Breast epithelium (tissue), 4 donors: Measurements from ENCODE around the gene CUL3. TPM values are rescaled to one million over a fixed set of nuclear protein-coding genes. Genes with fewer than 3 reads are reported as not detected.

ENCODE experiments used
- DNase-seq, 2 donors: peaks; one replicate each; pipeline ENCODE4 v3.0.0-alpha.2; 2019; ENCODE audit warnings: low spot score in 2 of 2
- H3K27ac ChIP-seq, 2 donors: fragments of 200-600 bp; sonication (generic) in 1 of 2; one replicate each; pipeline ENCODE4 v1.5.1; 2016 to 2019; ENCODE audit warnings: mild to moderate bottlenecking in 1 of 2
- H3K27me3 ChIP-seq, 2 donors: fragments of 200-600 bp; sonication (generic) in 1 of 2; one replicate each; pipeline versions ENCODE4 v1.5.1 to v1.6.0; 2017 to 2019; ENCODE audit warnings: control low read depth in 1 of 2, mild to moderate bottlenecking in 1 of 2
- H3K36me3 ChIP-seq: fragments of 200-600 bp; one replicate; pipeline ENCODE4 v1.5.1; 2019
- H3K4me1 ChIP-seq, 2 donors: fragments of 200-600 bp; sonication (generic); one replicate each; pipeline ENCODE4 v1.5.1; 2016 to 2019; ENCODE audit warnings: control low read depth in 1 of 2
- H3K4me3 ChIP-seq, 3 donors: fragments of 200-600 bp; sonication (generic); 1 replicate in 2 of 3; 2 replicates in 1 of 3; pipeline ENCODE4 v1.5.1; 2016 to 2019; ENCODE audit warnings: mild to moderate bottlenecking in 3 of 3, moderate library complexity in 2 of 3
- H3K9me3 ChIP-seq, 2 donors: fragments of 200-600 bp; sonication (generic) in 1 of 2; one replicate each; pipeline ENCODE4 v1.5.1; 2016 to 2019; ENCODE audit warnings: control low read depth in 1 of 2
- CTCF ChIP-seq, 3 donors: fragments of 450-650 bp; IDR thresholded peaks; one replicate each; pipeline ENCODE4 v1.5.1; 2016 to 2017; ENCODE audit warnings: antibody characterized with exemption in 3 of 3, mild to moderate bottlenecking in 3 of 3, moderate library complexity in 3 of 3
- POLR2A ChIP-seq: fragments of 450-650 bp; IDR thresholded peaks from one replicate; pipeline ENCODE4 v1.6.1; 2016; ENCODE audit warnings: antibody characterized with exemption, mild to moderate bottlenecking, moderate library complexity
- POLR2AphosphoS5 ChIP-seq, 3 donors: sonication (generic); formaldehyde crosslinking; IDR thresholded peaks; one replicate each; pipeline ENCODE4 v1.6.1; 2017; ENCODE audit warnings: antibody characterized with exemption in 3 of 3
- intact Hi-C: fragments of 100-400 bp; cut with DNase I; formaldehyde crosslinking; loops from one replicate; pipeline ENCODE4 v1.15.1; 2023; ENCODE audit warnings: low total_unique reads
- total RNA-seq, 3 donors: library from RNA; depleted of rRNA; stranded (reverse); fragments of >200 nt; gene quantifications; one replicate each; pipeline ENCODE4 v1.1.0, GENCODE V29; 2016

CUL3 gene
- total RNA-seq, 3 donors from 2014 or later, result 71.2 to 111 (median 82.3) TPM

- no peak overlapping the region for H3K4me3 ChIP-seq
- TF ChIP-seq POLR2A (no peak), POLR2AphosphoS5 (IDR thresholded peaks at IDR 0.05) (no peak), CTCF (IDR thresholded peaks at IDR 0.05) (no peak)
- DNase-seq, result no peak
- no peak overlapping the region for H3K27ac ChIP-seq
- H3K4me1 ChIP-seq, result peaks cover 0 to 5% of the 10 kb centered on the region in 2 donors
- H3K27me3 ChIP-seq, result no peaks in the 10 kb centered on the region
- H3K36me3 ChIP-seq, result no peaks in the 10 kb centered on the region
- peaks cover 0 to 8% of the 10 kb centered on the region in 2 donors for H3K9me3 ChIP-seq
- intact Hi-C loops, result no loop called here
These were observed 19.6 kb downstream of the CUL3 start for GRCh38 chr2:224565452-224566035.

- intact Hi-C loops, result no loop called here
- no peaks in the 10 kb centered on the region for H3K4me1 ChIP-seq
These were observed 21.6 kb downstream of the CUL3 start for GRCh38 chr2:224563537-224563936.

GRCh38 chr2:224562831-224563230 is 22.3 kb downstream of the CUL3 start:
- Histone ChIP-seq H3K9me3 (peaks cover 0 to 8% of the 10 kb centered on the region in 2 donors), H3K27me3 (no peaks in the 10 kb centered on the region), H3K27ac (no peak overlapping the region), H3K4me3 (no peak overlapping the region), H3K4me1 (no peaks in the 10 kb centered on the region), H3K36me3 (no peaks in the 10 kb centered on the region)
- DNase-seq, result no peak
- intact Hi-C loops, result no loop called here
- TF ChIP-seq POLR2AphosphoS5 (IDR thresholded peaks at IDR 0.05) (no peak), POLR2A (no peak), CTCF (IDR thresholded peaks at IDR 0.05) (no peak)

More at GRCh38 chr2:224563537-224563936, 21.6 kb downstream of the CUL3 start:
- no peaks in the 10 kb centered on the region for H3K36me3 ChIP-seq
- H3K9me3 ChIP-seq, result peaks cover 0 to 8% of the 10 kb centered on the region in 2 donors
- no peak overlapping the region for H3K4me3 ChIP-seq
- no peak overlapping the region for H3K27ac ChIP-seq
- TF ChIP-seq CTCF (IDR thresholded peaks at IDR 0.05) (no peak), POLR2A (no peak), POLR2AphosphoS5 (IDR thresholded peaks at IDR 0.05) (no peak)
- no peak for DNase-seq
- H3K27me3 ChIP-seq, result no peaks in the 10 kb centered on the region

GRCh38 chr2:224561234-224562005 is 23.7 kb downstream of the CUL3 start:
- Histone ChIP-seq H3K27me3 (no peaks in the 10 kb centered on the region), H3K27ac (no peak overlapping the region), H3K4me3 (no peak overlapping the region), H3K4me1 (no peaks in the 10 kb centered on the region), H3K9me3 (peaks cover 0 to 4% of the 10 kb centered on the region in 2 donors), H3K36me3 (no peaks in the 10 kb centered on the region)
- TF ChIP-seq CTCF (IDR thresholded peaks at IDR 0.05), result no peak
- no peak for TF ChIP-seq POLR2AphosphoS5 (IDR thresholded peaks at IDR 0.05)
- intact Hi-C loops, result no loop called here
- DNase-seq, result no peak

GRCh38 chr2:224560549-224560948 is 24.6 kb downstream of the CUL3 start:
- TF ChIP-seq CTCF (IDR thresholded peaks at IDR 0.05) (no peak), POLR2A (no peak), POLR2AphosphoS5 (IDR thresholded peaks at IDR 0.05) (no peak)
- Histone ChIP-seq H3K4me1 (no peaks in the 10 kb centered on the region), H3K27ac (no peak overlapping the region), H3K9me3 (no peaks in the 10 kb centered on the region), H3K27me3 (no peaks in the 10 kb centered on the region), H3K4me3 (no peak overlapping the region), H3K36me3 (no peaks in the 10 kb centered on the region)
- DNase-seq, result no peak
- intact Hi-C loops, result no loop called here
